Activated CD8-positive, alpha-beta memory T cell treated with anti-CD3 and anti-CD28 coated beads for 48 hours (primary cell): Measurements from ENCODE around the gene MOBP.

Experiments
- DNase-seq, 3 experiments: peaks; one replicate each; pipeline ENCODE4 v3.0.0-alpha.2; 2020; ENCODE audit warnings: low read depth in 2 of 3, low spot score in 2 of 3

Gene MOBP

DNA sequence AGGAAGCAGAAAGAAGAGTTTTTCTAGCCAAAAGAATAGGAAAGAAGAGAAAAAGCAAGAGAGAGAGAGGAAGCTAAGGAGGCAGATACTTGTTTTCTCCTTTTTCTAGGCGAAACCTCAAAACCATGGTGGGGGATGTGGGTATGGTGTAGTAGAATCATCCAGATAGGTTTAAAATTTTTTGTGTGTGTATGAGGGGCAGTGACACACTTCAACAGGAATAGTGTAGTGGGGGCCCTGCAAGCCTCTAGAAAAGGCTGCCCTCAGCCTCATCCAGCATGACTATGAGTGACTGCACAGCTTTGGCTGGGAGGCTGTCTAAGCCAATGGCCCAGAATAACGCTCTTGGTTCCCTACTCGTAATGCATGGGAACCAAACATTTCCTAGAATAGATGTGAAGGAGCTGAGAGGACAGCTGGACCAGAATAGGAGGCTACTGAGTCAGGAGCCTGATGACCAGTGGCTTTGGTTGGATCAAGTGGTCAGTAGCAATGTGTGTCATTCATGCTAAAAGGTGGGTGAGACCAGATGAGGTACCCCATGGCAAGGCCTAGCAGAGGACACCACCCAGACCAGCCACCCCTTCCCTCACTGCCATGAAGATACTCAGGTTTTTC lies 24.4 kb downstream of the MOBP start:
- no peak for DNase-seq

DNA sequence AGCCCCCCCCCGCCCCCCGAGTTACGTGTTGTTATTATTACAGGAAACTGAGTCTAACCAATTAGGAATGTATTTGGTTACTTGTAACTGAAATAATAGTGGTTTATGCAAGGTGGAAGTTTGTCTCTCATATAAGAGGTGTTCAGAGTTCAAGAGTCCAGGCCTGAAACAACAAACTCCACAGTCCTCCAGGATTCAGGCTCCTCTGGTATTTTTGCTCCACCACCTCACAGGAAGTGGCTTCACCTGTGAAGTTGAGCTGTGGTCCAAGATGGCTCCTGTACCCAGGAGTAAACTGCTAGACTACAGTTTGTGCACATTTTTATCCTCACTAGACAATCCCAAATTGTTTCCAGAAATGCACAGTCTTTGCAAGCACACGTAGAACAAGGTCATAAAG lies 27.3 kb downstream of the MOBP start:
- no peak for DNase-seq

DNA sequence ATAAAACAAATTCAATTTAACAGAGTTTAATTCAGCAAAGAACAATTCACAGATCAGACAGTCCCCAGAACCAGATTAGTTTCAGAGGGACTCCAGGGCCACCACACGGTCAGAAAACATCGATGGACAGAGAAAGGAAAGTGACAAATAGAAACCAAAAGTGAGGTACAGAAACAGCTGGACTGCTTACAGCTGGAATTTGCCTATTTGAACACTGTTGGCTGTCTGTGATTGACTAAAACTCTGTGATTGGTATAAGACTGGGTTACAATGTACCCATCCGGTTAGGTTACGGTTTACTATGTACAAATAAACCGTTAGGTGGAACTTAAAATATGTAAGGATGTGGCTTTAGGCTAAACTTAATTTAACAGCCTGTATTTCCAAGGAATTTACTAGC lies 30.3 kb downstream of the MOBP start:
- no peak for DNase-seq

DNA sequence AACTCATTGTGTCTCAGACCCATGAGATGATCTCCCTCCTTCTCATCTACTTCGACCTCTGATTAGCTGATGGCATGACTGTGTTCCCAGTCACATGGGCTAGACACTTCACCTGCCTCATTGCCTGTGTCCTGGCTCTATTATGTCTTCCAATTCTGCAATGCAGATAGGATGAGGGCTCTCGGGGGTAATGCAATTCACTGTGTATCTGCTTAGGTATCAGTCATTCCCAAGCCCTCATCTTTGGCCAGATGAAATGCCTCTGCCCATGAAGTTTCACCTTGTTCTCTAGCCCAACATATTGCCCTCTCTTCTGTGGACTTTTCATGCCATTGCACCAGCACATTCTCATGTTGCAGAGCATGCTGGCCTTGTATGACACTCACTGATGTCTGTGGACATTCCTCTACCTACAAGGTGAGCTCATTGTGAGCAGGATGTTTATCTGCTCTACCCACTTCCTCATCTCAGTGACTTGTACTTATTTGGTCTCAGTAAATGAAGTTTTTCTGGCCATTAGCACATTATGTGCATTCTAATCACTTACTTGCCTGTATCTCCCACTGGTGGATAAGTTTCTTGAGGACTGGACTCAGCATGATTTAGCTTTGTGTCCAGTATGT lies 32.3 kb downstream of the MOBP start:
- DNase-seq = no peak

DNA sequence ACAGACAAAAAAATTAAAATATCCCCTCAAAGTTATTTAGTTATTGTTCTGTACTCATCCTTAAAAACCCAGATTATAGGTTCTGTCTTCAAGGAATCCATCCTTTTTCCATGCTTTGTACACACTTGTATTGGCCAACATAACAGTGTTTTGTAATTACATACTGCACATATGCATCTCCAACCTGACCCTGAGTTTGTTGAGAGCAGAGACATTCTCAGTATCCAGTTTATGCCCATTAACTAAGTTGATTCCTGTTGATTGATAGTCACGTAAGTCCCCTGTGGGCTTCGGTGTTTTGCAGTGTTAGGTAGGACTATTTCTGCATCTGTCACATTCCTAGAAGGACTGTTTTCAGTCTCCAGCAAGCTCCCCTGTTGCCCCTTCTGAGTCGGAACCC lies 33.6 kb downstream of the MOBP start:
- no peak for DNase-seq

DNA sequence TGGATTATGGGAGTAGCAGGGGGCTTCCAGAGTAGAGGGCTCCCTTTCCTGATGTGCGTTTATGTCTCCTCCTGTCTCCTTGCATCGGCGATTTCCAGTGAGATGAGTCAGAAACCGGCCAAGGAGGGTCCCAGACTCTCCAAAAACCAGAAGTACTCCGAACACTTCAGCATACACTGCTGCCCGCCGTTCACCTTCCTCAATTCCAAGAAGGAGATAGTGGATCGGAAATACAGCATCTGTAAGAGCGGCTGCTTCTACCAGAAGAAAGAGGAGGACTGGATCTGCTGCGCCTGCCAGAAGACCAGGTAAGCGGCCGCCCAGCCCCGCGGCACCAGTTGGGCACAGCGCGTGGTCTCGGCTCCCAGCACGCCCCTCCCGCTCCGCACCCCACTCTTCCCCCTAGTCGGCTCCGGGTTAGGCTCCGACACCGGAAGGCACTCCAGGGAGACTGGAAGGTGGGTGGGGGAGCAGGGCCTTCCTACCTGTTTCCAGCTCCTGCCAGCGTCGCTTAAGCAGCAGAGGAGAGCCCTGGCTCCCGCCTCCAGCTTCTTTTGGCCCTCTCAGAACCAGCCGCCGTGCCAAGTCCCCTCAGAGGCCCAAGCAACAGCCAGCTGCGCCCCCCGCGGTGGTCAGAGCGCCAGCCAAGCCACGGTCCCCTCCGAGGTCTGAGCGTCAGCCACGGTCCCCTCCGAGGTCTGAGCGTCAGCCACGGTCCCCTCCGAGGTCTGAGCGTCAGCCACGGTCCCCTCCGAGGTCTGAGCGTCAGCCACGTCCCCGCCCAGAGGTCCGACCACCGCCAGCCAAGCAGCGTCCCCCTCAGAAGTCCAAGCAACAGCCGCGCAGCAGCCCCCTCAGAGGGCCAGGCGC lies 34.7 kb downstream of the MOBP start:
- no peak for DNase-seq

DNA sequence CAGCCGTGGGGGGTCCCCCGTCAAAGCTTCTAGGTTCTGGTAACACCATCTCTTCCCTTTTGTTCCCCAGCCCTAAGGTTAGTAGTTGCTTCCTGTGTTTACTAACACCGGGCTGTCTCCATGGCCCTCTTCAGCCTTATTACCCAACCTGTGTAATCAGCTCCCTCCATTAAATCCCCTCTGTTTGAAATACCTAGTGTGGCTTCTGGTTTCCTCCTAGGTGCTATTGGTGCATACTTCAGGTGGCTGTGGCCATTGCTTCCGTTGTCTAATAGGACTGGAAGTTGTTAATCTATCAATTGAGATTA lies 35.3 kb downstream of the MOBP start:
- DNase-seq = no peak

DNA sequence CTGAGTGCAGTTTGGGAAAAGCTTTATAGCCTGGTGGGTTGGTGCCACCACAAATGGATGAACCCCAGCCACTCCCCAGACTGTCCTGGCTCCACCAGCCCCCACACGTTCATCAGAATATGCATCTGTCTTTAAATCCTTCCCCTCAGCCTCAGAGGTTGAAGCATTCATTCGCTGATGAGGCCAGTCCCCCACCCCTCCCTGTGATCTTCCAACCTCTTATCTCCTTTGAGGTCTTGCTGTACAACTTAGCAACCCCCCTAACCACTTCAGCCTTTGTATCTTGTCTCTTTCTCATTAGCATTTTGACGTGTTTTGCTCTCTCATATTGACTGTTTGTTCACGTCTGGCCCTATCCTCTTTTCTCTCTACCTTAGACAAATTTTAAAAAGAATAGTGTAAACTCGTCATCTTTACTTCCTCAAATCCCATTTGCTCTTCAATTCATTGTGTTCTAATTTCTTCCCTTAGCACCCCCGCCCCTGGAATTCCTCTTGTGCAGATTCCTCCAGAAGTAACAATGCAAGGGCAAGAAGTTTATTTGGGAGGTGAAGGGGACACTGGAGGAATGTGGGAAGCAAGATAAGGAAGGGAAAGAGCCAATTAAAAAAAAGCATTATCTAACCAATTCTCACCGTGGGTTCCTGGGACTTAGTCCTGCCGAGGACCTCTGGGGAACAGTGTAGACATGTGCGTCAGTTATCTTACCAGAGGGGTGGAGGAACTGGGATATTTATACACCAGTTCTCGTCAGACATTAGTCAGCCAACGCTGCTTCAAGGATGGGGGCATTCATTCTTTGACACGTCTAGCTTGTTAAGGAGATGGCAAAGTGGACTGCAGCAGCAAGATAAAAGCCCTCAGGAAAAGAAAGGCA lies 38.6 kb downstream of the MOBP start:
- DNase-seq = no peak

DNA sequence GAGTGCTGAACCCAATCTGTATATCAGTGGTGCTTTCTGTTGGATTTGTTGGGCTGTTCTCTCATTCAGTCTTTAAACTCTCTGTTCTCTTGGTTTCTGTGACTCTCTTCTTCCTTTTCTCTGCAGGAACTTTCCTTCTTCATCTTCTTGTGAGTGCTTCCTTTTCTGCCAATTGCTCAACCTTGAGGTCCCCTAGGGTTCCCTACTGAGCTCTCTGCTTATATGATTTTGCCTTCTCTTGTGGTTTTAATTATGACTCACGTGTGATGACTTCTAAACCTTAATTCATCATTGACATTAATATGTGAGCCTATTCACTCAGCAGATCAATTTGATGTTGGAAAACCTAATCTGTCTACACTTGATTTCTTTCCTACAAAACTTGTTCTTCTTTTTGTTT lies 39.4 kb downstream of the MOBP start:
- no peak for DNase-seq

DNA sequence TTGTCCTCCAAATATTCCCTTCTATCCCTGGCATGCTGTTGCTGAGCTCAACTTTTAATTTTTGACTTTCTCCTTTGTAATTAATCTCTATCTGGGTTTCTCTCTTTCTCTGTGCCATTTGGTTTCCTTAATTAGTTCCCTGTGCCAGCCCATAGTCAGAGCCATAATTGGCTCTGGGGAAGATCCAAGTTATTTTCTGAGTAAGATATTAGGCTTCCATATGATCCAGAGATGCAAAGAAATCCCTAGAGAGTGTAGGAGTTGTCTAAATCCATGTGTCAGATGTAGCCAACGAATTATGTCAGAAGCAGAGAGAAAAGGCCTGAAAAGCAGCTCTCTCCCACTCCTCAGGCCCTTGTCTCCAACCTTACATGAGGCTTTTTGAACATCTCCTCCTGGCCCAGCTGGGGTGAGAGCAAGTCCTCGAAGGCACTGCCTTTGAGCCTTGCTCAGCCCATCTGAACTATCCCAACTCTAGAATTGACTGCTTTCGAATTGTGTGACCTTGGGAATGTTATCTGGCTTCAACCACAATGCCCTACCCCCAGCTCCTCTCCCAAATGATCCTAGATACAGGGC lies 46.4 kb downstream of the MOBP start:
- no peak for DNase-seq

DNA sequence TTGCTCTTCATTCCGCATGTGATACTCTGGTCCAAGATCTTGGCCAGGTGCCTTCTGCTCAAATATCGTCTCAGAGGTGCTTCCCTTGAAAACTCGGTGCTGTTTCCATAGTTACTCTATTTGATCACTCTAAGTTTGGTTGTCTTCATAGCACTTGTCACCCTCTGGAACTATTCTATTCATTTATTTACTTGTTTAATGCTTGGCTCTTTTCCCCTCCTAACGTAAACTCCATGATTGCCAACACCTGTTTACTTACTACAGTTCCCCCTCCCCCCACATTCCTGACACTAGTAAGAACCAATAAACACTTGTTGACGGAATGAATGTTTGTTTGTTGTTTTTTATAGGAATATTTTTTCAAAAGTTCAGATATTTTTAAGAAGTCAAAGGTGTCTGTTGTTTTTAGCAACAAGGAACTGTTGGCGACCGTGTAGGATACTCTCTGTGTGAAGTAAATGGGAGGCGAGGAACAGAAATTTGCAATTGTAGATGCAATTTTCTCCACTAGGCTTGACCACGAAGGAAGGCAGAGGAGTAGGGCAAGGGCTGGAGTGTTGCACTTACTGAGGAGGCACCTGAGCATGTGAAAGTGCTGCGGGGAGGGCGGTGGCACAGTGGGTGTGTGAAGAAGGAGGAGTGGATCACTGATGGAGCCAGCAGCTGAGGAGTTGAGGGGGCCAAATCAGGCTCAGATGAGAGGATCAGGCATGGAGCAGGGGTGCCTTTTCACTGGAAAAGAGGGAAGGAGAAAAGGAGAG lies 48.4 kb downstream of the MOBP start:
- no peak for DNase-seq

DNA sequence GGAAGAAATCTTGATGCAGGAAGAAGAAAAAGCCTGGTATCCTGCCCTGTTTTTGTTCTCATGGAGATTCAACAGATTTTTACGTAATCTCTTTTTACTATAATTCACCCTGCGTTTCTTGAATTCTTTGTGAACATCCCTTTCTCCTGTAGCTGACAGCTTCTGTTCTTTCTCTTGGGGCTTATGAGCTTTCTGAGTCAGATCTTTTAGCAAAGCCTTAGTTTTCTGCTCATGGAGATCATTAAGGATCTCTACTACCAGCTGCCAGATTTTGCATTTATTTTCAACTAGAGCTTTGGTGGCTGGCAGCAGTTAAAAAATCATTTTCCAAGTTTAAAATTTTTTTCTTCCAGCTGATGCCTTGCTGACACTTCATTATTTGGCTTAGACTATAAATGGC lies 51.6 kb downstream of the MOBP start:
- no peak for DNase-seq

DNA sequence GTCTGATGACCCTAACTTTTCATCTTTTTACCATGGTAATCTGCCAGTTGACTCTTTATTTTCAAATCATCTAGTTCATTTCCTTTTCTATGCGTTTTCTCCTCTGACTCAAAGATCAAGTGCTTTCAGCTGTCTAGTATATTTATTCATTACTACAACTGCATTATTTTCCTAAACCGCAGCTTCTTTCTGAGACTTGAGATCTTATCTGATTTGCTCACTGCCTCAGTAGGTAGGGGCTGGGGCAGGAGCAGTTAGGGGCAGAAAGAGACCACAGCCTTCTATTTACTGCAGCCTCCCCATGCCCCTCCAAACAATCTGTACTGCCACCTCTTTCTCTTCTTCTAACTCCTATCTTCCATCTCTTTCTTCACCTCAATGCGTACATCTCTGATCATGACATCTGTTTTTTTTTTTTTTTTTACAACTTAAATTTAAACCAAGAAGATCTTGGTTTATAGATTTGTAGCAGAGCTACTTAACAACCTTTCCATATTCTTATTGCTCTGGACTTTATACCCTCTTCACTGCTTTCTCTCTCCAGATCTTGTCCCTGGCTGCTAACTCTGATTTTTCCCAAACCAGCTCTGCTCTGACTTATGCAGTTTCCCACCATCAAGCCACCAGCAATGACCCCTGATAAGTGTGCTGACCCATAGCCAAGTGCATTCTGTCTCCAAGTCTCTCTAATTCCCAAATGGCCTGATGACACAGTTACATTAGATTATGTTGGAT lies 52.2 kb downstream of the MOBP start:
- DNase-seq = no peak

DNA sequence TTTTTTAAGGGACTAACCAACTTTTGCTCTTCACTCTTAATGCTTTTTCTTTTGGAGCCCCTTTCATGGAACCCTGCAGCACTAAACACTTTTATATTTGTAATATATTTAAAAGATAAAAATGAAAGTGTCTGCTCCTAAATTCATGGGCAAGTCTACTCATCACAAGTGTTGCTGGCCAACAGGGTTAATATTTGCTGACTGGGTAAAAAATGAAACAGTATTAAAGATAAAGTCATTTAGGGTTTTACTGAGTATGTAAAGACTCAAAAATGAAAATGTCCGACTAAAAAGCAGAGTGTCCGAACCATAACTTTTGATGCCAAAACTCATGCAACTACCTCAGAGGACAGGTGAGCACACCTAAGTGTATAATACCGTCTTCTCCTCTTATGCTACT lies 54.0 kb downstream of the MOBP start:
- DNase-seq = no peak

DNA sequence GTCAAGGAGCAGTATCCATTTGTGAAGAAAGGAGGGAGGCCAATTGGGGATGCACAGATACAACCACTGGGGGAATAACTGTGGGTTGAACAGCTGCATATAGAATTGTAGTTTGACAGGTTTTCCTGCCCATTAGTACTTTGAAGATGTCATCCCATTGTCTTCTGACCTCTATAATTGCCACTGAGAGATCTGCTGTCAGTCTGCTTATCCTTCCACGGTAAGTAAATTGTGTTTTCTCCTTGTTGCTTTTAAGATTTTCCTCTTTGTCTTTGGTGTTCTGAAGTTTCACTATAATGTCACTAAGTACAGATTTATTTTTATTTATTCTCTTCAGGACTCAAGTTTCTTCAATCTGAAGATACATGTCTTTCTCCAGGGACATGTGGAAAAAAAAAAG lies 56.6 kb downstream of the MOBP start:
- DNase-seq = no peak

DNA sequence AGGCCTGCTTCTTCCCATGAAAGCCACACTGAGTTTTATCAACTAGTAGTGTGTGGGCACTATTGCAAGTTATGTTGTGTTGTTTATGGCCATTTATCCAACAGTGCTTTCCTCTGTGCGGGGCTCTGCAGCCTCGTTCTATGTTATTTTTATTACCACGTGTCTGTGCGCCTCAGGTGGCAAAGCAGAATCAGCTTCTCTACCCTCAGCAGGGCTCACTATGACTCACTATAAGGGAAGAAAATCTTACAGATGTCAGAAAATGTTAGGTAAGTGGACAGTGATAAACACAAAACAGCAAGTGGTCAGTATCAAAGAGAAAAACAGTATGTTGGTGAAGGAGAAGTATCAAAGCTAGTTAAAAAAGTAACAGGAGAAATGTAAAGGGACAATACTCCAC lies 61.4 kb downstream of the MOBP start:
- no peak for DNase-seq

DNA sequence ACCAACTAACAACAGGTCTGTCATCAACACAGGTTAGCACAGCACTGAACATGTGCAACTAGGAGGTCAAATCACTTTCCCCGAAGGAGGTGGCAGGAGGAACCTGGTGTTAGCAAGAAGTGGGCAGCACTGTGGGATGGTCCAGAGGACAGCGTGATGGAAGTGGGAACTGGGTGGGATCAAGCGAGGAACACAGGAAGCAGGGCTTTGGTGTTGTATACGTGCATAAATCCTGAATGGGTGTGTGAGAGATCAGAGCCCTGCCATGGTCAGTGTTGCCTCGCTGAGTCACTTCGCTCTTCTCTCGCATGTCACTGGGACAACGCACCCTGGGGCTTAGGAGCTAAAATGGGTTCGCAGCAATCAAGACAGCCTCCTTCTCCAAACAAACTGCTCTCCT lies 62.1 kb downstream of the MOBP start:
- DNase-seq = no peak

DNA sequence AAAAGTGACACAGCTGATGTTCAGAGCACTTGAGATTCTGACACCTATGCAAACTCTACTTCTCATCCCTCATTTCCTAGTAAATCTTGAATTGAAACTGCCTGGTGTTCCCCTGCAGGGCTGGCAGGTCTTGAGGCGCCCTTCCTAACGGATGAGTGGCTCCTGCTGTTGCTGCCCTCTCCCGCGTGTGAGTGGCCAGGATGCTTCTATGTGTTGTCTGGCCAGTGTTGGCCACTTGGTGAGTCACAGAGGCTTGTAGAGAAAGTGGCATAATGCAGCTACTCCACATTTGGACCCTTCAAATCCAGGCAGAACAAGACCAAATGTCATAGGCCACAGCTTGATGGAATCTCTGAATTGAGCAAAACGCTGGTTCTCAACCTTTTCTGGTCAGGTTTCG lies 63.6 kb downstream of the MOBP start:
- no peak for DNase-seq

DNA sequence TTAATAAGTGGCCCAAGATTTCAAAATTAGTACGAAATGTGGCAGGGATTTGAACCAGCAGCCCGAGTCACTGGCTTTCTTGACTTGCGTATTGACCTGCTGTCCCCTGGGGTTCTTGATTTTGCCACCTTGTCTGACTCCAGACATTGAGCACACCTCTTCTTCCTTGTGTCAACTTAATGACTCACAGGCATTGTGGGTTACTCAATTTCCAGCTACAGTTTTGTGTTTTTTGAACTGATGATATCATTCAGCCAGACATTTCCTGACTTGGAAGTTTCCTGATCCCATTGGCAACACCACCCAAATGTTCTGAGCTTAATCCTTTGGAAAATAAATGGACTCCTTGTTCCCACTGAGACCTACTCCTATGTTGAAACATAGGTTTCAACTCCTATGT lies 64.2 kb downstream of the MOBP start:
- no peak for DNase-seq

DNA sequence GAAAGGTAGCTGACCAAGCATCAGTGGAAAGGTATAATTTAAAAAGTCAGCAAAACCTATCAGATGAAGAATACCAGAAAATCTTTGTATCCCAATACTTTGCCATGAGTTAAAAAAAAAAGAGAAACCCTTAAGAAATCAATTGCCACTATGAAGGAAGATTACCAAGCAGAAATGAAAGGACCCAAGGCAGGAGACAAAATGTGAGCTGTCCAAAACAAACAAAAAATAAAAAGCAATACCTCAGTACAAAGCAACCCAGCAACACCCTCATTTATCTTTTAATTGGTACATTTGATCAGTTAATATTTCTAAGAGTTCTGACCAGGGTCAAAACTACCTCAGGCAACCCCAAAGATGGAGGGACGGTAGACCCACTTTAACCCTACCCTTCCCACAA lies 65.3 kb downstream of the MOBP start:
- no peak for DNase-seq
